GM15510 (cell line): ENCODE measurements around the gene PPM1H.

Source experiments
- POLR2A ChIP-seq: IDR thresholded peaks from 3 replicates; pipeline ENCODE4 v1.6.1; 2011; ENCODE audit warnings: borderline replicate concordance; ENCODE audit not compliant: insufficient read length; ENCODE audit errors: extremely low read depth

Gene PPM1H

DNA sequence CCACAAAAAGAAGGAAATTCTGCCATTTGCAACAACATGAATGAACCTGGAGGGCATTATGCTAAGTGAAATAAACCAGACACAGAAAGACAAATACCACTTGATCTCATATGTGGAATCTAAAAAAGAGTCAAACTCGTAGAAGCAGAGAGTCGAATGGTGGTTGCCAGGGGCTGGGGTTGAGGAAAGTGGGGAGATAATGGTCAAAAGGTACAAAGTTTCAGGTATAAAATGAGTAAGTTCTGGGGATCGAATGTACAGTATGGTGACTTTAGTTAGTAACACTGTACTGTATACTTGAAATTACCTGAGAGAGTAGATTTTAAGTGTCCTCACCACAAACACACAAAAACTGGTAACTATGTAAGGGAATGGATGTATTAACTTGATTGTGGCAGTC lies 129.4 kb downstream of the PPM1H start:
- TF ChIP-seq POLR2A = no peak

DNA sequence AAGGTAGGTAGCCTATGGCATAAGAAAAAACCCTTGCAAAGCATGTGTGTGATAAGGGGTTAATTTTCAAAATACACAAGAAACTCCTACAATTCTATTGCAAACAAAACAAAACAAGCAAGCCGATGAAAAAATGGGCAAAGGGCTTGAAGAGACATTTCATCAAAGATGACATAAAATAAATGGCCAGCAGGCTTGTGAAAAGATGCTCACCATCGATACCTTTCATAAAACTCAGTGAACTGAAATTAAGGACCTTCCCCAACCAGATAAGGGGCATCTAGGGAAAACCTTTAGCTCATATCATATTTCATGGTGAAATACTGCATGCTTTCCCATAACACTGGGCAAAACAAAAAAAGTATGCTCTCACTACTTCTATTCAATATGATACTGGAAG lies 131.2 kb downstream of the PPM1H start:
- no peak for TF ChIP-seq POLR2A

DNA sequence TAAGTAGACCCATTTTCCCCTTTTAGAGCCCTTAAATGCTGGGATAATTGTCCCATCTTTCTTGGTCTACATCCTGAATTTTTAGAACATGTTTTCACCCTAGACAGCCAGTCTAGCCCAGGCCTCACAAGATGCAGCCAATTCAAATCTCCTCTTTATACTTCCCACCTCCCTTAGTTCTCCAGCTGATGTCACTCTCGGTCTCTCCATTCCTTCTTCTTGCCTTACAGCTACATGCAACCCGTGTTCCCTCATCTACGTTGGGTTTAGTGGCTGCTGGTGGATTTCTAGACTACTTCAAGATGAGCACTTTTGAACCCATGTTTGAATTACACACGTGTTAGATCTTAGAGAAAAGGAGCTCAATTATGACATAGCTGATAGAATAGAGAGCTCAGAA lies 132.0 kb downstream of the PPM1H start:
- no peak for TF ChIP-seq POLR2A

DNA sequence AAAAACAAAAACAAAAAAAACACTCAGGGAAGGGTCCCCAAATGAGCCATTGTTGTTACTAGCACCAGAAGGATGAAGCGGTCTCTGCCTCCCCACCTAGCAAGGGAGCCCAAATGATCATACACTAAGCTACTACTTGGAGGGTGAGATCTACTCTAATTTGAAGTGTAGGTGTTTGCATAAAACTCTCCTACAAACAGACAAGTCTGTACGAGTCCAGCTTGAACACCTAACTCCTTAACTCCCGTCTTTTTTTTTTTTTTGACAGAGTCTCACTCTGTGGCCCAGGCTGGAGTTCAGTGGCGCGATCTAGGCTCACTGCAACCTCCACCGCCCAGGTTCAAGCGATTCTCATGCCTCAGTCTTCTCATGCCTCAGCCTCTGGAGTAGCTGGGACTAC lies 132.6 kb downstream of the PPM1H start:
- no peak for TF ChIP-seq POLR2A

DNA sequence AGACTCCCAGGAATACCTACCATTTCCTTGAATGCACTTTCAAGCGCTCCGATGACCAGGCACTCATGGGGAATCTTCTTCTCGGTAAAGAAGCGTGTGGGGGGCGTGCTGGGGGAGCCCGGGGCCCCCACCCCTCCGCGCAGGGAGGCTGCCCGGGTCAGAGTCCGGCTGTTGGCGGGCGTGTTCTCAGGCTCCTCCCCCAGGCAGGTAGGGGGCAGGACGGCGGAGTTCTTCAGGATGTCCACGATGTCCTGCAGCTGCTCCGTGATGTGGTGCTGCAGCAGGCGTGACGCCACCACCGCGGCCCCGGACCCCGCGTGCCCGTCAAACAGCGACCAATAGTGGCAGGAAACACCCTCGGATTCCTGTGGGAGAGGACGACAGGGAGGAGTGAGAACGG lies 133.2 kb downstream of the PPM1H start:
- no peak for TF ChIP-seq POLR2A

DNA sequence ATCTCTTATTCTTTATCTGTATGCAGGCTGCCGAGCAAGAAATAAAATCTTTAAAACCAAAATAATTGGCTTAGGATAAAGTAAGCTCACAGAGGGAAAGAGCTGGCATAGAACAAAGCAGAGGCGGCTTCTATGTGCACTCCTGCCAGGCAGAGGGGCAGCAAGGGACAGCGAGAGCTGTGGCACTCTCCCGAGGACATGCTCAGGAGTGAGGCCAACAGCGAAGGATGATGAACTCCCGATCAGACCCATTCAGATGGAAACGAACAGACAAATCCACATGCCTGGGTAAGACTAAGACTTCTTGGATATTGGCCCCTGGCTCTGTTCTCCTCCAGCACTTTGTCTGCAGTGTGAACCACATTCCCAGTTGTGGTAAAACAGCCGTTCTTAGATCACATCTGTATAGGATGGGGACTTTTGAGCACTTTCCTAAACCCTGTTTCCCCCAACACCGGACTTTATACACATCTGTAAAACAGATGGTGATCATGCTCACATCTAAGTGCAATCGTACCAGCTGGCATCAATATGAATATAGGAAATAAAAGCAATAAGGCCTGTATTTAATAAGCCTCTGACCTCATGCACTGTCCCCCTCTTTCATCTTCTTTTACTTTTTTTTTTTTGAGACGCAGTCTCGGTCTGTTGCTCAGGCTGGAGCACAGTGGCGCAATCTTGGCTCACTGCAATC lies 134.1 kb downstream of the PPM1H start:
- no peak for TF ChIP-seq POLR2A

DNA sequence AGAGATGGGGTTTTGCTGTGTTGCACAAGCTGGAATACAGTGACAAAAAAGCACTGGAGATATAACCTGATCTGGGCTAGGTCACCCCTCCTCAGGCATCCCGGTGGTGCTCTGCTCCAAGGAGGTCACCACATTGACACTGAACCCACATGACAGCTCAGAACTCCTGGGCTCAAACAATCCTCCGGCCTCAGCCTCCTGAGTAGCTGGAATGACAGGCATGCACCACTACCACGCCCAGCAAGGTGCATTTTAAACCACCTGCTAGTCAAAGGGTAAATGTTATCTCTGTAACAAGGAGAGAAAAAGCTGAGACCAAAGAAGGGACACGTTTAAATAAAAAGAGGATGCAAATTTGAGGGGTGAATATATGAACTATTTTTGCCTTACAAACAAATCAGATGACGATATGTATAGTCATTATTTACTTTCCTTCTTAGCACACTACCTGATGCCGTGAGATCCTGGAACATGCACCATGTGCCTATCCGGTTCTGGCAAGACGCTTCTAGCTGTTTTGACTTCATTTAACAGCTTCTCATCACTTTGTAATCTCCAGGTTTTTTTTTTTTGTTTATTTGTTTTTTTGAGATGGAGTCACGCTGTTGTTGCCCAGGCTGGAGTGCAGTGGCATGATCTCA lies 135.1 kb downstream of the PPM1H start:
- no peak for TF ChIP-seq POLR2A

DNA sequence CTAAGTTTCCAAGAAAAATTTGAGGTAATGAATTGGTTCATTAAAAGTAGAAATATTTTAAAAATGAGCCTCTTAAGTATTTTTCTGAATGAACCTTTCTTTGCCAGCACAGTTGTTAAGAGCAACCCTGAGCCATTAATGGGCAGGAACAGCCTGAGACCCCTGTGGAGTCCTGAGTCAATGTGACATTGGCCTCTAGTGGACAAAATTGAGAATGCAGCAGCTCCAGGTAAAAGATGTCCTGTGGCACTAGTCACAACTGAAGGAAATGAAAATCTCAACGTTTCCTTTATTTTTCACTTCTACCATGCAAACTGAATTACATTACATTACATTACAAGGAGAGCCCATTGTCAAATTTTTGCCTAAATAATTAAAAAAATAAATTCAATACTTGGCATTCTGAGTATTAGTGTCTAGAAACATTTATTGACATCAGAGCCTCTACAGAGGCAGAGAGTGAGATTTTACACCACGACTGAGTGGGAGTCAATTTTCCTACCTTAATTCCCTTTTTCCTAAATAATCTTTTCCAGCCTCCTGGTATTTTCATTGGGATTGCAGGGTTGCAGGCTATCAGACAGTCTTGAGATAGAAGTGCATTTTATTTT lies 135.7 kb downstream of the PPM1H start:
- no peak for TF ChIP-seq POLR2A

DNA sequence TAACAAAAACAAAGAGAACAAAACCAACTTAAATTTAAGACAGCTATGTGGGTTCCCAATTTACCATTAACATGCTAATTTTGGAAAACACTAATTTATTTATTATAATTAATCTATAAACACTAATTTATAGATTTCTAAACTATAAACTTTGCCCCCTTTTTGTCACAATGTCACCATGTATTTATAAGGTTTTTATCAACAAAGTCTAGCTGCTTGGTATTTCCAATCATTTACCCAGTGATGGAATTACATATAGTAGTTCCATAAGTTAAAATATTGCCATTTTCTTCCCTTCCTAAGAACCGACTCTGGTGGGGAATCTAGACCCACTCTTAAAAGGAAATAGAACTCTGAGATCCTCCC lies 140.7 kb downstream of the PPM1H start:
- TF ChIP-seq POLR2A = no peak

DNA sequence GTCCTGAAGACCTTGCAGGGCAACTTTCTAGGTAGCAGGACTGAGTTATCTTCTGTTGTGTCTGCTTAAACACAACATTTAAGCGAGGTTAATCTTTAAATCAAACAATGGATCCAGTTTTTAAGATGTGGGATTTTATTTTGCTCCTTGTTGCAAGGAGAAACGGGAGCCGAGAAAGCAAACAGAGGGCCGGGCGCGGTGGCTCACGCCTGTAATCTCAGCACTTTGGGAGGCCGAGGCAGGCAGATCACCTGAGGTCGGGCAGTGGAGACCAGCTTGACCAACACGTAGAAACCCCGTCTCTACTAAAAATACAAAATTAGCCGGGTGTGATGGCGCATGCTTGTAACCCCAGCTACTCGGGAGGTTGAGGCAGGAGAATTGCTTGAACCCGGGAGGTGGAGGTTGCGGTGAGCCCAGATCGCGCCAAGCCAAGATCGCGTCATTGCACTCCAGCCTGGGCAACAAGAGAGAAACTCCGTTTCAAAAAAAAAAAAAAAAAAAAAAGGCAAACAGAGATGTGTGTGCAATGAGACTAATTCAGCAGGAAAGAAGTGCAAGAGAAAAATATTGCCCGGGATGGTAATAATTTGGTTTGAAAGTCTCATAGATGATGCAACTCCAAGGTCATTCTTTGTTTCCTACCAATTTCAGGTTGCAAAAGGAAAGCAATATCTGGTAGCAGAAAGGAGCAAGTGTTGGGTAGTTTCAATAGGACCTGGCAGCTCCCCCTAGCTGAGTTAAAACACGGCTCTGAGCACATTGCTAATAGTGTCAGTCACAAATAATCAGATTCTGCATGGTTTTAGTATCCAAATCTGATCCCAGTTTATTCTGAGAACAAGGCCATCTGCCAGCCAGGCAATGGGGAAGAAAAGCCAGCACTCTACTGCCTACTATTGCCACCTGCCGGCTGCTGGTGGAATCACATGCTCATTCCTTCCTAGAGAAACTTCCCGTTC lies 141.4 kb downstream of the PPM1H start:
- no peak for TF ChIP-seq POLR2A

DNA sequence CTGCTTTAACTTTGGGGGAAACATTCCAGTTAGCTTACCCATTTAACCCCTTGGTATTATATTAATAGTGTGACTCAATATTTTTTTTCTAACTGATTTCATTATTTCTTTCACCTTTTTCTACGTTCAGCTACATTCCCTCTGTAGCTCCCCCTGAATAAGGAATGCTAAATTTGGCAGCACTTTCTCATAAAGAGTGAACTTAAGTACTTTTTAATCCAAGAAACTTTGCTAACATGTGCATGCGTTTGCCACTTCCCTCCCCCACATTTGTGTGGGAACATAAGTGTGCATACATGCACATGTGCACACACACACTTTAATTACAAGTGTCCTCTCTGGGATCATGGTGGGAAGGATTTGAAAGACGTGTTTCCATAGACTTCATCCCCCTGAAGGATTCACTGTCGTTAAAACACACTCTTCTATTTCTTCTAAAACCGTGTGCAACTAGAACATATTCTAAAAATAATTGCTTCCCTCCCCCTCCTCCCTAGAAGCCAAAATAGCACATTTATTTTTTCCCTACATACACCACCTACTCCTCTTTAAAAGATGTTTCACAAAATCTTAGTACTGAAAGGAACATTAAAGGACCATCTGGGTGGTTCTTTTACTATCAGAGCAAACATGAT lies 142.6 kb downstream of the PPM1H start:
- TF ChIP-seq POLR2A = no peak

DNA sequence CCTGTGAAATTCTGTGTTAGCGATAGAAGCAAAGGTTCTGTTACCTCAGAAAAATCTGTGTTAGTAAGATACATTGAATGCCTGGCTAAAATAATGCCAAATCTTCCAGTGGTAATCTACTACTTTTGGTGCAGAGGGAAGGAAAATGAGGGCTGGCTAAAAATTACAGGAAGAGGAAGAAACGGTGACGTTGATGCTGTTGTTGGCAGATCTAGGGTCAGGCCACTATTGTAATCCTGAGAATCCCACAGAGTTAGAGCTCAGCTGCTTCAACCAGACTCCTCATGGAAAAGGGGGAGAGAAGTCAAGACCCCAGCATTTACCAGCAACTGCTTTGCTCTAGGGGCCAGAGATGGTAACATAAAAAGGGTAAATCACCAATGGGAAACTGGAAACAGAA lies 145.1 kb downstream of the PPM1H start:
- TF ChIP-seq POLR2A = no peak

DNA sequence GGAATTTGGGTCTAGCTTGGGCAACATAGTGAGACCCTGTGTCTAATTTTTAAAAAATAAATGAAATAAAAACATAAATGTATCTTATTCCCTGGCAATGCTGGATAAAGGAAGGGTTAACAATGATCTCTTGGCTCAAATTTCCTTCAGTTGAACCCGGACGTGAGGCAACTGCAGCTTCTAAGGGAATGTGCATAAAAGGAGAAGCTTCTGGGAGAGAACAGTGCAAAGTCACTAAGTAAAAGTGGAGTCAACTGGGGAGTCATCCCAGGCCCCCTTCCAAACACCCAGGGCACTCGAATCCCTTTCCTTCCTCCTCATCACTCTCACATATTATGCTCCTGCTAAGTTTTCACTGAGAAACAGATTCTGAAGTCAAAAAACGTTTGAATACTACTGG lies 147.3 kb downstream of the PPM1H start:
- no peak for TF ChIP-seq POLR2A

DNA sequence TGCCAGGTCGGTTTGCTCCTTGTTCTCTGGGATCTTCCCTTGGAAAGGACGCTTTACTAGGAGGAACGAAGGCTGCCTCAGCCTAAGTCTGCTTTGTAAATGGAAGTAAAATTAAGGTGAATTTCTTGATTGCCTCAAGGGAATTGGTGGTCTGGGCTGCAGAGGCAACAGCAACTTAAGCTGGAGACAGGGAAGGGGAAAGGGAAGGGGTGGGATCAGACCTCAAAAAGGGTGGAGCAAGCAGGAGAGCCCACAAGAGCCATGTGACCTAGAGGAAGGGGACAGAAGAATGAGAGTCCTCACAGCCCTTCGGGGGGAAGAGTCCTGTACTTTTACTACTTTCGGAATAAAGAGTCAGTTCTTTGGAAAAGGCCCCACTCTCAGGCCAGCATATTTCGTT lies 147.9 kb downstream of the PPM1H start:
- no peak for TF ChIP-seq POLR2A
